HL-60 (cell line): Measurements from ENCODE around the gene SUPT5H.

Experiments used
- CTCF ChIP-seq: IDR thresholded peaks from one replicate; pipeline ENCODE4 v1.5.1; 2011; ENCODE audit warnings: low read length, control low read depth, inconsistent platforms; ENCODE audit not compliant: insufficient read depth
- POLR2AphosphoS5 ChIP-seq: IDR thresholded peaks from 2 replicates; pipeline ENCODE4 v1.6.1; 2012; ENCODE audit warnings: low read depth
- REST ChIP-seq: IDR thresholded peaks from 2 replicates; pipeline ENCODE4 v1.6.1; 2012; ENCODE audit warnings: low read depth; ENCODE audit not compliant: insufficient replicate concordance

- no peak for TF ChIP-seq POLR2AphosphoS5
- no peak for TF ChIP-seq CTCF
- no peak for TF ChIP-seq REST
These were observed 52.8 kb downstream of the SUPT5H start for GRCh38 chr19:39497996-39498797.
